Nephron (organoid): ENCODE data around the gene RGS19.

Experiments used
- H3K27ac Mint-ChIP-seq, 3 experiments: 2 replicates each; pipeline ENCODE4 v1.8.0; 2020; ENCODE audit warnings: mixed read lengths in 3 of 3, mild to moderate bottlenecking in 2 of 3, moderate library complexity in 1 of 3
- H3K27me3 Mint-ChIP-seq: 2 replicates; pipeline ENCODE4 v1.8.0; 2021; ENCODE audit warnings: low read depth, mild to moderate bottlenecking, moderate library complexity, mixed read lengths
- H3K36me3 Mint-ChIP-seq: 2 replicates; pipeline ENCODE4 v1.8.0; 2020; ENCODE audit warnings: low read depth, mixed read lengths
- H3K4me1 Mint-ChIP-seq: 2 replicates; pipeline ENCODE4 v1.8.0; 2020; ENCODE audit warnings: mixed read lengths
- H3K4me3 Mint-ChIP-seq, 3 experiments: 2 replicates each; pipeline ENCODE4 v1.8.0; 2020; ENCODE audit warnings: mild to moderate bottlenecking in 3 of 3, mixed read lengths in 3 of 3, moderate library complexity in 2 of 3
- H3K9me3 Mint-ChIP-seq: 2 replicates; pipeline ENCODE4 v1.8.0; 2020; ENCODE audit warnings: mixed read lengths
- CTCF ChIP-seq, 3 experiments: fragments of 200-600 bp; sonication (generic); IDR thresholded peaks; one replicate each; pipeline ENCODE4 v1.5.0; 2021; ENCODE audit warnings: antibody characterized with exemption in 3 of 3; ENCODE audit not compliant: unreplicated experiment in 3 of 3

Gene RGS19

GRCh38 chr20:64064145-64064698 lies 15.1 kb downstream of the RGS19 start:
- Mint-ChIP-seq H3K4me3 (peak overlapping the region; percentile 93 to 99 (median 94)), H3K36me3 (no peaks in the 10 kb centered on the region), H3K9me3 (no peaks in the 10 kb centered on the region), H3K4me1 (peaks cover 6% of the 10 kb centered on the region), H3K27me3 (peaks cover 6% of the 10 kb centered on the region), H3K27ac (peak overlapping the region; percentile 47 to 94 (median 62))
- no peak for TF ChIP-seq CTCF (IDR thresholded peaks at IDR 0.05; ENCODE audit: unreplicated experiment in 3 of 3)

GRCh38 chr20:64063389-64064144 lies 15.8 kb downstream of the RGS19 start:
- Mint-ChIP-seq H3K36me3 (no peaks in the 10 kb centered on the region), H3K27ac (peak overlapping the region; percentile 47 to 94 (median 62)), H3K4me1 (peaks cover 6% of the 10 kb centered on the region), H3K27me3 (peaks cover 6% of the 10 kb centered on the region), H3K9me3 (no peaks in the 10 kb centered on the region), H3K4me3 (peak overlapping the region; percentile 93 to 99 (median 94))
- no peak for TF ChIP-seq CTCF (IDR thresholded peaks at IDR 0.05; ENCODE audit: unreplicated experiment in 3 of 3)

GRCh38 chr20:64062596-64063388 lies 16.5 kb downstream of the RGS19 start, which contains the start of gene TCEA2:
TSS of gene TCEA2 (plus strand) at chr20:64063198. CDS start at chr20:64063313, 115 bp downstream.
- Mint-ChIP-seq H3K27ac (peak within 1 kb of the TSS; percentile 47 to 94 (median 62)), H3K27me3 (peaks cover 6% of the 10 kb centered on the region), H3K4me1 (peaks cover 6% of the 10 kb centered on the region), H3K36me3 (no peaks in the 10 kb centered on the region), H3K4me3 (peak within 1 kb of the TSS; percentile 93 to 99 (median 94)), H3K9me3 (no peaks in the 10 kb centered on the region)
- TF ChIP-seq CTCF (IDR thresholded peaks at IDR 0.05; ENCODE audit: unreplicated experiment in 3 of 3) = no peak

DNA sequence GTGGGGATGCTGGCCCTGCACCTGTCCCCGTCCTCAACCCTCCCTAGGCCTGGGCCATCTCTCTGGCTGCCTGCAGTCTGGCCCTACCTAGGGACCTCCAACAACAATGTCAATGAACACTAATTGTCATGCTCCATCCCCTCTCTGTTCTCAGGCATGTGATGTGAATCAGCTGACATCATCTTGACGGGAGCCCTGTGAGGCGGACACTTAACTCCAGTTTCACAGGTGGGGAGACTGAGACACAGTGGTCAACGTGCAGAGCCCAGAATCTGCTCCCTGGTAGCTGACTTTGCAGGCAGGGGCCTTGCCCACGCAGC lies 17.1 kb downstream of the RGS19 start:
- Mint-ChIP-seq H3K27me3 (peaks cover 6% of the 10 kb centered on the region), H3K36me3 (no peaks in the 10 kb centered on the region), H3K9me3 (no peaks in the 10 kb centered on the region), H3K4me3 (peak overlapping the region; percentile 78 to 94 (median 93)), H3K27ac (peak overlapping the region; percentile 27 to 77 (median 62)), H3K4me1 (peaks cover 6% of the 10 kb centered on the region)
- TF ChIP-seq CTCF (IDR thresholded peaks at IDR 0.05; ENCODE audit: unreplicated experiment in 3 of 3) = no peak

- no peak for TF ChIP-seq CTCF (IDR thresholded peaks at IDR 0.05; ENCODE audit: unreplicated experiment in 3 of 3)
- Mint-ChIP-seq H3K27me3 (peaks cover 8% of the 10 kb centered on the region), H3K4me3 (no peak overlapping the region), H3K36me3 (no peaks in the 10 kb centered on the region), H3K4me1 (peaks cover 7% of the 10 kb centered on the region), H3K9me3 (no peaks in the 10 kb centered on the region), H3K27ac (peak overlapping the region in 1 of 3 experiments; percentile 41)
These were observed 20.8 kb downstream of the RGS19 start for GRCh38 chr20:64058536-64058935.
